Activated CD8-positive, alpha-beta T cell treated with anti-CD3 and anti-CD28 coated beads for 36 hours (primary cell): ENCODE data around the gene HAAO. TPM values are rescaled to one million over a fixed set of nuclear protein-coding genes. Genes with fewer than 3 reads are reported as not detected.

Source experiments
- ATAC-seq: fragments of 200-7000 bp; cut with Tn5 transposase; one replicate; pipeline ENCODE4 v1.10.0; 2021; ENCODE audit warnings: mild to moderate bottlenecking, moderate library complexity
- CTCF ChIA-PET: fragments of 350-600 bp; sonication (Branson Sonifier 250); formaldehyde crosslinking; loops from one replicate; lab custom pipeline; 2021; ENCODE audit warnings: antibody characterized with exemption; lab: Charles Lee
- POLR2A ChIA-PET: fragments of 350-600 bp; sonication (Branson Sonifier 250); formaldehyde crosslinking; loops from one replicate; lab custom pipeline; 2021; ENCODE audit warnings: antibody characterized with exemption; lab: Charles Lee
- DNase-seq: peaks from one replicate; pipeline ENCODE4 v3.0.0-alpha.2; 2020
- H3K27ac Mint-ChIP-seq: one replicate; pipeline ENCODE4 v1.8.0; 2021; ENCODE audit warnings: mild to moderate bottlenecking, mixed read lengths
- H3K27me3 Mint-ChIP-seq: one replicate; pipeline ENCODE4 v1.8.0; 2021; ENCODE audit warnings: mixed read lengths
- H3K36me3 Mint-ChIP-seq: one replicate; pipeline ENCODE4 v1.8.0; 2021; ENCODE audit warnings: low read depth, mixed read lengths
- H3K4me1 Mint-ChIP-seq: one replicate; pipeline ENCODE4 v1.8.0; 2021; ENCODE audit warnings: low read depth, mixed read lengths
- H3K4me3 Mint-ChIP-seq: one replicate; pipeline ENCODE4 v1.8.0; 2021; ENCODE audit warnings: mild to moderate bottlenecking, moderate library complexity, mixed read lengths
- H3K9me3 Mint-ChIP-seq: one replicate; pipeline ENCODE4 v1.8.0; 2021; ENCODE audit warnings: mixed read lengths
- CTCF ChIP-seq: fragments of 200-600 bp; IDR thresholded peaks from one replicate; pipeline ENCODE4 v1.8.0; 2022; ENCODE audit warnings: antibody characterized with exemption, mild to moderate bottlenecking
- intact Hi-C: fragments of 100-400 bp; cut with micrococcal nuclease; formaldehyde crosslinking; loops from one replicate; pipeline ENCODE4 v1.10.0; 2022
- total RNA-seq, 2 experiments: library from RNA; stranded (reverse); gene quantifications; one replicate each; pipeline ENCODE4 v1.2.3, GENCODE V29; 2021

The HAAO gene
- total RNA-seq, 2 experiments from 2014 or later = 0.63 to 1.0 TPM

DNA sequence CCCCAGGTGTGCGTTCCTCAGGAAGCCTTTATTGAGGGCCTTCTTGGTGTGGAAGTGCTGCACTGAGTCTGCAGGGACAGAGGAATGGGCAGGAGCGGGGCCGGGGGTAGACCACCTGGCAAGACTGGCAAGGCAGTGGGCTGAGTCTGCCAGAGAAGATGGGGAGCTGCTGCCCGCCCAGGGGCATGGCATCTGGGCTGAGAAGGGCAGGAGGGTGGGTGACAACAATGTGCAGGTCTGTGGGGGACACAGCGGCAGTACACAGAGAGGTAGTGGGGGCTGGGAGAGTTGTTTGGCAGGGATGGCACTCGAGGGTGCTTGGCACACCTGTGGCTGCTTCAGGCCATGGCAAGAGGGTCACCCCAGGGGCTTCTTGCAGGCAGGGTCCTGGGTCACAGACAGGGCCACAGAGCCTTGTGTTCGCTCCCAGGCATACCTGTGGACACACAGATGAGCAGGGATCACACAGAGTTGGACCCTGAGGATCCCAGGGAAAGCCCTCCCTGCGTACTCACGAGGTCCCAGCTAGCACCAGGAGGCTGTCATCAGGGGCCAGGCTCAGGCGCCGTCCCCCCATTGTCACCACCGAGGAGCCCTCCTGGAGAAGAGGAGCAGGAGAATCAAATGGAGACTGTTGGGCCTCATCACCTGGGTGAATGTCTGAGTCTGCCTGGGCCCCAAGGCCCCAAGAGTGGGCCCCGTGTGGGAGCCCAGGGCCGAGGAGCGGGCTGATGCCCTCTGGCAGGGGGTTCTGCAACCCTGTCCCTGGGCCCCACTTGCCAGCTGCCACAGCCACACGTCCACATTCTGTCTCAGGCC lies 25.1 kb downstream of the HAAO start:
- H3K4me3 Mint-ChIP-seq = no peak overlapping the region
- H3K9me3 Mint-ChIP-seq = no peaks in the 10 kb centered on the region
- intact Hi-C loops = no loop called here
- DNase-seq = no peak
- no peak overlapping the region for H3K27ac Mint-ChIP-seq
- CTCF ChIA-PET = no interaction called here
- peaks cover 1% of the 10 kb centered on the region for H3K36me3 Mint-ChIP-seq
- no peaks in the 10 kb centered on the region for H3K4me1 Mint-ChIP-seq
- TF ChIP-seq CTCF = no peak
- POLR2A ChIA-PET = no interaction called here
- H3K27me3 Mint-ChIP-seq = no peaks in the 10 kb centered on the region
- no peak for ATAC-seq

DNA sequence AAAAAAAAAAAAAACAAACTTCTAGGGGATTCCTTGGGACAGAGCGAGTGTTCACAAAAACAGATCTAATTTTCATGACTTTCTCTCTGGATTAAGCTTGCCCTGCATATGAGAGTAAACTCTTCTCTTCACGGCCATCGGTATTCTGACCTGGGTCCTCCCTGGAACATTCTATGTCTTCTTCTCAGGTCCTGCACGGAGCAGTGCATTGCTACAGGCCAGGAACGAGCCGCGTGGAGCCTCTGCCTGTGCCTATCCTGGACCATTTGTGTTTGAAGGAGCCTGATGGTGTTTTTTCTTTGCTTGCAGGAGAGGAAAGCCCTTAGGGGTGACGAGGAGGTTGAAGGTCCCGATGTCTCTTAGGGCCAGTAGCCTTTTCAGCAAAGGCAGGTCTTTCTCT lies 26.7 kb downstream of the HAAO start:
- no peak overlapping the region for H3K27ac Mint-ChIP-seq
- no peak for DNase-seq
- no peak for TF ChIP-seq CTCF
- ChIA-PET POLR2A (interaction anchor here (1.6 kb wide), 1 partner anchor 17 kb away, joined by 3 read pairs; no protein-coding TSS in a partner anchor), CTCF (no interaction called here)
- peaks cover 1% of the 10 kb centered on the region for H3K36me3 Mint-ChIP-seq
- intact Hi-C loops = no loop called here
- no peak for ATAC-seq
- H3K4me3 Mint-ChIP-seq = no peak overlapping the region
- H3K27me3 Mint-ChIP-seq = no peaks in the 10 kb centered on the region
- H3K4me1 Mint-ChIP-seq = no peaks in the 10 kb centered on the region
- no peaks in the 10 kb centered on the region for H3K9me3 Mint-ChIP-seq

DNA sequence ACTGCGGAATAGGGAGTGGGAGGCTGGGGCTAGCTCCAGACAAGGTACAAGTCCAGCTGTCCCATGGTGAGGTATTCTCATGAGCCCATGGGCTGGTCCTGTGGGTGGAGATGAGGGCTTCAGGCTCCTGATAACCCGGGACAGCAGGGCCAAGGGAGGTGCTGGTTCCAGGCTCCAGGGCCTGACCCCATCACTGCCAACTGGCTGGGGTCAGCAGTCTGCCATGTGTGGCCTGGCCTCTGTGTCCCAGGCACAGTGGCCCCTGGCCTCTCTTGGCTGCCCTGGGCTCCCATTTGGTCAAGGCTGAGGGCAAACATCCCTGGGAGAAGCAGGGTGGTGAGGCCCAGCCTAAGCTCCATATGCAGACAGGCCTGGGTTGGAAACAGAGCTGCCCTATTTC lies 27.5 kb downstream of the HAAO start:
- ChIA-PET POLR2A (interaction anchor here (1.6 kb wide), 1 partner anchor 16 kb away, joined by 3 read pairs; no protein-coding TSS in a partner anchor), CTCF (no interaction called here)
- no peak for TF ChIP-seq CTCF
- no peak overlapping the region for H3K4me3 Mint-ChIP-seq
- no peaks in the 10 kb centered on the region for H3K4me1 Mint-ChIP-seq
- H3K27ac Mint-ChIP-seq = no peak overlapping the region
- DNase-seq = no peak
- ATAC-seq = no peak
- intact Hi-C loops = no loop called here
- no peaks in the 10 kb centered on the region for H3K27me3 Mint-ChIP-seq
- peaks cover 1% of the 10 kb centered on the region for H3K36me3 Mint-ChIP-seq
- no peaks in the 10 kb centered on the region for H3K9me3 Mint-ChIP-seq

DNA sequence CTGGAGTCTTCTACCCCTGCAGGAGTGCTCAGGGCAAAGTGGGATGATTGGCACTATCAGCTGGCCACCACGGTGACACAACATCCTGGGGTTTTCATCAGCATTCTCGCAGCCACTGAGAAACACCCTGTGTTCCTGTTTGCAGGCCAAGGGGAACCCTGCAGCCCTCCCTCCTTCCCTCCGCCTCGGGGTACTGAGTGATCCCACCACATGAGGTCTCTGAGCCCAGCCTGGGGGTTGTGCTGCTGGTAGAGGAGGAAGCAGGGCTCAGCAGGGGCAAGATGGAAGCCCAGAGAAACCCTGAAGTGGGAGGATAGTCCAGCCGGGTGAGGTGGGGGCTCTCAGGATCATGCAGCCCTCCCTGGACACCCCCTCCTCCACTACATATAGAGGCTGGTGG lies 28.3 kb downstream of the HAAO start, which contains the start of gene OXER1:
Gene OXER1, minus strand, starts transcription at position 40 of the 400 bp plus-strand sequence. CDS start 73 bp downstream, outside the sequence.
- TF ChIP-seq CTCF = no peak
- intact Hi-C loops = no loop called here
- DNase-seq = no peak
- H3K4me1 Mint-ChIP-seq = no peaks in the 10 kb centered on the region
- H3K27ac Mint-ChIP-seq = no peak within 1 kb of the TSS
- no peak for ATAC-seq
- POLR2A ChIA-PET = interaction anchor here (0.6 kb wide), 1 partner anchor 173 kb away, joined by 3 read pairs; no protein-coding TSS in a partner anchor
- CTCF ChIA-PET = no interaction called here
- H3K36me3 Mint-ChIP-seq = peaks cover 1% of the 10 kb centered on the region
- no peak within 1 kb of the TSS for H3K4me3 Mint-ChIP-seq
- no peaks in the 10 kb centered on the region for H3K9me3 Mint-ChIP-seq
- H3K27me3 Mint-ChIP-seq = no peaks in the 10 kb centered on the region
